ENCODE measurements around the gene ANO6.

GRCh38 chr12:45203767-45204166 is 12.1 kb upstream of the ANO6 start:
- TF ChIP-seq CTCF (conservative IDR thresholded peaks at IDR 0.05; ENCODE audit: low read depth, low read length) (no peak), EZH2 (IDR thresholded peaks at IDR 0.05; ENCODE audit: borderline replicate concordance, low read depth, low read length, poor library complexity, severe bottlenecking) (no peak)
